ENCODE results near the gene LPAR6.

Gene LPAR6

GRCh38 chr13:48401480-48401879, 11.4 kb downstream of the LPAR6 start:
- H3K4me1 ChIP-seq (ENCODE audit: low read length), result peaks cover 50% of the 10 kb centered on the region
- H3K79me2 ChIP-seq (ENCODE audit: low read length), result no peaks in the 10 kb centered on the region
- no peaks in the 10 kb centered on the region for H3K36me3 ChIP-seq (replicated peaks; ENCODE audit: low read depth, low read length)
- no peak overlapping the region for H3K9ac ChIP-seq (ENCODE audit: low read length)
- H3K27me3 ChIP-seq (ENCODE audit: low read depth, low read length), result no peaks in the 10 kb centered on the region
- H2AFZ ChIP-seq (ENCODE audit: low read depth, low read length), result no peak overlapping the region
- H3K27ac ChIP-seq (ENCODE audit: low read length), result no peak overlapping the region
- H4K20me1 ChIP-seq (ENCODE audit: insufficient read depth, low read length), result no peaks in the 10 kb centered on the region
- H3K4me2 ChIP-seq (ENCODE audit: low read length), result peak overlapping the region; percentile 17
- H3K4me3 ChIP-seq (ENCODE audit: low read length), result no peak overlapping the region
- no peak for TF ChIP-seq EZH2phosphoT487 (IDR thresholded peaks at IDR 0.05; ENCODE audit: low read depth)
- no peaks in the 10 kb centered on the region for H3K9me3 ChIP-seq (ENCODE audit: insufficient read depth, low read length)

GRCh38 chr13:48400850-48401291, 12.0 kb downstream of the LPAR6 start:
- Histone ChIP-seq H3K4me1 (ENCODE audit: low read length) (peaks cover 50% of the 10 kb centered on the region), H2AFZ (ENCODE audit: low read depth, low read length) (no peak overlapping the region), H4K20me1 (ENCODE audit: insufficient read depth, low read length) (no peaks in the 10 kb centered on the region), H3K9ac (ENCODE audit: low read length) (no peak overlapping the region), H3K27ac (ENCODE audit: low read length) (no peak overlapping the region), H3K4me3 (ENCODE audit: low read length) (no peak overlapping the region), H3K79me2 (ENCODE audit: low read length) (no peaks in the 10 kb centered on the region), H3K4me2 (ENCODE audit: low read length) (peak overlapping the region; percentile 17), H3K9me3 (ENCODE audit: insufficient read depth, low read length) (no peaks in the 10 kb centered on the region), H3K36me3 (replicated peaks; ENCODE audit: low read depth, low read length) (no peaks in the 10 kb centered on the region), H3K27me3 (ENCODE audit: low read depth, low read length) (no peaks in the 10 kb centered on the region)
- TF ChIP-seq CTCF (IDR thresholded peaks at IDR 0.05; ENCODE audit: low read depth, low read length) (peak; percentile 53), EZH2phosphoT487 (IDR thresholded peaks at IDR 0.05; ENCODE audit: low read depth) (no peak)

- TF ChIP-seq EZH2phosphoT487 (IDR thresholded peaks at IDR 0.05; ENCODE audit: low read depth), result no peak
- TF ChIP-seq CTCF (IDR thresholded peaks at IDR 0.05; ENCODE audit: low read depth, low read length), result no peak
These were observed 12.7 kb downstream of the LPAR6 start for GRCh38 chr13:48400090-48400694.

GRCh38 chr13:48398450-48399095, 14.3 kb downstream of the LPAR6 start:
- H2AFZ ChIP-seq (ENCODE audit: low read depth, low read length), result no peak overlapping the region
- no peak overlapping the region for H3K27ac ChIP-seq (ENCODE audit: low read length)
- no peaks in the 10 kb centered on the region for H4K20me1 ChIP-seq (ENCODE audit: insufficient read depth, low read length)
- H3K27me3 ChIP-seq (ENCODE audit: low read depth, low read length), result no peaks in the 10 kb centered on the region
- no peaks in the 10 kb centered on the region for H3K79me2 ChIP-seq (ENCODE audit: low read length)
- H3K4me3 ChIP-seq (ENCODE audit: low read length), result no peak overlapping the region
- no peak for TF ChIP-seq EZH2phosphoT487 (IDR thresholded peaks at IDR 0.05; ENCODE audit: low read depth)
- no peaks in the 10 kb centered on the region for H3K9me3 ChIP-seq (ENCODE audit: insufficient read depth, low read length)
- no peak overlapping the region for H3K9ac ChIP-seq (ENCODE audit: low read length)
- peaks cover 10% of the 10 kb centered on the region for H3K36me3 ChIP-seq (replicated peaks; ENCODE audit: low read depth, low read length)
- H3K4me1 ChIP-seq (ENCODE audit: low read length), result peaks cover 44% of the 10 kb centered on the region
- no peak overlapping the region for H3K4me2 ChIP-seq (ENCODE audit: low read length)

More at GRCh38 chr13:48400090-48400694, 12.7 kb downstream of the LPAR6 start:
- Histone ChIP-seq H4K20me1 (ENCODE audit: insufficient read depth, low read length) (no peaks in the 10 kb centered on the region), H3K9ac (ENCODE audit: low read length) (no peak overlapping the region), H3K27me3 (ENCODE audit: low read depth, low read length) (no peaks in the 10 kb centered on the region), H3K4me2 (ENCODE audit: low read length) (no peak overlapping the region), H3K79me2 (ENCODE audit: low read length) (no peaks in the 10 kb centered on the region), H3K36me3 (replicated peaks; ENCODE audit: low read depth, low read length) (peaks cover 1% of the 10 kb centered on the region), H3K9me3 (ENCODE audit: insufficient read depth, low read length) (no peaks in the 10 kb centered on the region), H2AFZ (ENCODE audit: low read depth, low read length) (no peak overlapping the region), H3K4me3 (ENCODE audit: low read length) (no peak overlapping the region), H3K4me1 (ENCODE audit: low read length) (peaks cover 50% of the 10 kb centered on the region), H3K27ac (ENCODE audit: low read length) (no peak overlapping the region)

- Histone ChIP-seq H2AFZ (ENCODE audit: low read depth, low read length) (no peak overlapping the region), H3K27me3 (ENCODE audit: low read depth, low read length) (no peaks in the 10 kb centered on the region), H3K4me2 (ENCODE audit: low read length) (no peak overlapping the region), H3K27ac (ENCODE audit: low read length) (no peak overlapping the region), H3K36me3 (replicated peaks; ENCODE audit: low read depth, low read length) (peaks cover 18% of the 10 kb centered on the region), H3K9me3 (ENCODE audit: insufficient read depth, low read length) (no peaks in the 10 kb centered on the region), H3K9ac (ENCODE audit: low read length) (no peak overlapping the region), H3K4me1 (ENCODE audit: low read length) (peaks cover 35% of the 10 kb centered on the region), H4K20me1 (ENCODE audit: insufficient read depth, low read length) (no peaks in the 10 kb centered on the region), H3K79me2 (ENCODE audit: low read length) (no peaks in the 10 kb centered on the region), H3K4me3 (ENCODE audit: low read length) (no peak overlapping the region)
- TF ChIP-seq CTCF (IDR thresholded peaks at IDR 0.05; ENCODE audit: low read depth, low read length) (no peak), EZH2phosphoT487 (IDR thresholded peaks at IDR 0.05; ENCODE audit: low read depth) (no peak)
These were observed 15.2 kb downstream of the LPAR6 start for GRCh38 chr13:48397744-48398143.

Data from OCI-LY3 (cell line).